Measurements from ENCODE around the gene FOXO6. TPM values are rescaled to one million over a fixed set of nuclear protein-coding genes. Genes with fewer than 3 reads are reported as not detected.

FOXO6 gene
- total and polyA plus RNA-seq, 2 donors (not counting 1 experiment from before 2014, with no cell fraction given) = under 0.01 TPM; not detected in 1

- Histone ChIP-seq H3K9ac (ENCODE audit: insufficient read depth, low read length) (no peak overlapping the region), H4K20me1 (ENCODE audit: control insufficient read depth, extremely low read depth, insufficient read depth, low read length) (no peaks in the 10 kb centered on the region), H3K36me3 (ENCODE audit: control insufficient read depth, insufficient read depth, low read length) (no peaks in the 10 kb centered on the region), H3K4me1 (ENCODE audit: control insufficient read depth, extremely low read depth, insufficient read depth, low read length) (no peaks in the 10 kb centered on the region), H3K79me2 (ENCODE audit: control insufficient read depth, insufficient read depth, low read length) (no peaks in the 10 kb centered on the region), H3K9me3 (ENCODE audit: control insufficient read depth, insufficient read depth, low read depth, low read length) (no peaks in the 10 kb centered on the region), H3K4me3 (replicated peaks in 1 of 4; ENCODE audit: control extremely low read depth in 1 of 4, insufficient read depth in 1 of 4, low read depth in 3 of 4, low read length in 4 of 4) (no peak overlapping the region), H2AFZ (ENCODE audit: low read length) (no peak overlapping the region), H3K27ac (ENCODE audit: insufficient read depth, low read length) (no peak overlapping the region), H3K4me2 (ENCODE audit: extremely low read depth, insufficient read depth, low read length) (no peak overlapping the region), H3K27me3 (ENCODE audit: control insufficient read depth, insufficient read depth, low read length) (no peaks in the 10 kb centered on the region)
- TF ChIP-seq CTCF (conservative IDR thresholded peaks at IDR 0.05 in 1 of 2, IDR thresholded peaks at IDR 0.05 in 1 of 2; ENCODE audit: low read depth in 1 of 2, low read length in 2 of 2) (no peak), EZH2 (IDR thresholded peaks at IDR 0.05; ENCODE audit: low read length, missing control alignments) (no peak)
- no peak for DNase-seq (ENCODE audit: low read depth in 2 of 2)
Observed at GRCh38 chr1:41424581-41425118, 63.4 kb downstream of the FOXO6 start.

GRCh38 chr1:41425369-41425768 lies 64.1 kb downstream of the FOXO6 start:
- H3K4me1 ChIP-seq (ENCODE audit: control insufficient read depth, extremely low read depth, insufficient read depth, low read length) = no peaks in the 10 kb centered on the region
- H3K79me2 ChIP-seq (ENCODE audit: control insufficient read depth, insufficient read depth, low read length) = no peaks in the 10 kb centered on the region
- no peak overlapping the region for H2AFZ ChIP-seq (ENCODE audit: low read length)
- TF ChIP-seq CTCF (conservative IDR thresholded peaks at IDR 0.05 in 1 of 2, IDR thresholded peaks at IDR 0.05 in 1 of 2; ENCODE audit: low read depth in 1 of 2, low read length in 2 of 2) = no peak
- TF ChIP-seq EZH2 (IDR thresholded peaks at IDR 0.05; ENCODE audit: low read length, missing control alignments) = no peak
- no peaks in the 10 kb centered on the region for H4K20me1 ChIP-seq (ENCODE audit: control insufficient read depth, extremely low read depth, insufficient read depth, low read length)
- no peaks in the 10 kb centered on the region for H3K36me3 ChIP-seq (ENCODE audit: control insufficient read depth, insufficient read depth, low read length)
- no peak for DNase-seq (ENCODE audit: low read depth in 2 of 2)
- H3K27ac ChIP-seq (ENCODE audit: insufficient read depth, low read length) = no peak overlapping the region
- H3K9ac ChIP-seq (ENCODE audit: insufficient read depth, low read length) = no peak overlapping the region
- no peaks in the 10 kb centered on the region for H3K27me3 ChIP-seq (ENCODE audit: control insufficient read depth, insufficient read depth, low read length)
- H3K4me3 ChIP-seq (replicated peaks in 1 of 4; ENCODE audit: control extremely low read depth in 1 of 4, insufficient read depth in 1 of 4, low read depth in 3 of 4, low read length in 4 of 4) = no peak overlapping the region
- H3K9me3 ChIP-seq (ENCODE audit: control insufficient read depth, insufficient read depth, low read depth, low read length) = no peaks in the 10 kb centered on the region
- H3K4me2 ChIP-seq (ENCODE audit: extremely low read depth, insufficient read depth, low read length) = no peak overlapping the region

- no peak overlapping the region for H2AFZ ChIP-seq (ENCODE audit: low read length)
Observed at GRCh38 chr1:41426201-41426890, 65.1 kb downstream of the FOXO6 start.

More at GRCh38 chr1:41426201-41426890, 65.1 kb downstream of the FOXO6 start:
- Histone ChIP-seq H3K4me2 (ENCODE audit: extremely low read depth, insufficient read depth, low read length) (no peak overlapping the region), H3K27ac (ENCODE audit: insufficient read depth, low read length) (no peak overlapping the region), H3K27me3 (ENCODE audit: control insufficient read depth, insufficient read depth, low read length) (no peaks in the 10 kb centered on the region), H3K9ac (ENCODE audit: insufficient read depth, low read length) (no peak overlapping the region), H3K4me3 (replicated peaks in 1 of 4; ENCODE audit: control extremely low read depth in 1 of 4, insufficient read depth in 1 of 4, low read depth in 3 of 4, low read length in 4 of 4) (no peak overlapping the region), H3K9me3 (ENCODE audit: control insufficient read depth, insufficient read depth, low read depth, low read length) (no peaks in the 10 kb centered on the region), H3K36me3 (ENCODE audit: control insufficient read depth, insufficient read depth, low read length) (no peaks in the 10 kb centered on the region), H3K4me1 (ENCODE audit: control insufficient read depth, extremely low read depth, insufficient read depth, low read length) (no peaks in the 10 kb centered on the region), H4K20me1 (ENCODE audit: control insufficient read depth, extremely low read depth, insufficient read depth, low read length) (no peaks in the 10 kb centered on the region), H3K79me2 (ENCODE audit: control insufficient read depth, insufficient read depth, low read length) (no peaks in the 10 kb centered on the region)
- no peak for DNase-seq (ENCODE audit: low read depth in 2 of 2)
- TF ChIP-seq CTCF (conservative IDR thresholded peaks at IDR 0.05 in 1 of 2, IDR thresholded peaks at IDR 0.05 in 1 of 2; ENCODE audit: low read depth in 1 of 2, low read length in 2 of 2) (no peak), EZH2 (IDR thresholded peaks at IDR 0.05; ENCODE audit: low read length, missing control alignments) (no peak)

Data from fibroblast of lung (primary cell).